Spleen (tissue), 7 donors: ENCODE data around the gene NPPB.

ENCODE experiments used
- CTCF ChIP-seq, 11 experiments: fragments of 200-600 bp in 7 of 11; fragments of 450-650 bp in 4 of 11; sonication (generic) in 4 of 11; IDR thresholded peaks in 8 of 11; conservative IDR thresholded peaks in 3 of 11; 1 replicate in 7 of 11; 2 replicates in 4 of 11; pipeline versions ENCODE4 v1.4.0 to v1.8.0; 2016 to 2021; ENCODE audit warnings: antibody characterized with exemption in 11 of 11, inconsistent platforms in 4 of 11, mild to moderate bottlenecking in 1 of 11
- POLR2AphosphoS5 ChIP-seq, 3 donors: sonication (generic); formaldehyde crosslinking; IDR thresholded peaks; one replicate each; pipeline ENCODE4 v1.5.1; 2017; ENCODE audit warnings: antibody characterized with exemption in 3 of 3
- donor health status: DM: no; HTN: no; CAD: no; lungs with moderate emphysema.
- donor health status: DM: no; HTN: no; CAD: no.
- donor health status: DM: no; HTN: no; CAD: no.

- no peak for TF ChIP-seq CTCF (IDR thresholded peaks at IDR 0.05 in 8 of 11, conservative IDR thresholded peaks at IDR 0.05 in 3 of 11)
- no peak for TF ChIP-seq POLR2AphosphoS5 (IDR thresholded peaks at IDR 0.05)
Observed at GRCh38 chr1:11888206-11888876, 29.6 kb upstream of the NPPB start.
